Medulla oblongata (tissue), 1 donor: Measurements from ENCODE around the gene BIVM.

Experiments
- DNase-seq: peaks from one replicate; pipeline ENCODE4 v3.0.0-alpha.2; 2015; ENCODE audit errors: extremely low spot score

BIVM gene

DNA sequence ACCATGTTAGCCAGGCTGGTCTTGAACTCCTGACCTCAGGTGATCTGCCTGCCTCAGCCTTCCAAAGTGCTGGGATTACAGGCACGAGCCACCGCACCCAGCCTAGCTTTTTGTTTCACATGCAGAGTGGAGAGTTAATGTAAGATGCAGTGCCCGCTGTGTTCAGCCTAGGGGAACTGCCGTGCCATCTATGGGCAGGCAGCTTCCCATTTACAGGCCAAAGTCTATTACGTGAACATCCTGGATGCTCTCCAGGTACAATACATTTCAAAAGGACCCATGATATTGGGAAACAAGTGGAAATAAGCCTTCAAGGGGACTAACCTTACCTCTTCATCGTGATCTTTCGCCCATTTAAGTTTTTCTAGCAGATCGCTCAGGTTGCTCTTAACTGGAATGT, 10.2 kb upstream of the BIVM start:
- no peak for DNase-seq

DNA sequence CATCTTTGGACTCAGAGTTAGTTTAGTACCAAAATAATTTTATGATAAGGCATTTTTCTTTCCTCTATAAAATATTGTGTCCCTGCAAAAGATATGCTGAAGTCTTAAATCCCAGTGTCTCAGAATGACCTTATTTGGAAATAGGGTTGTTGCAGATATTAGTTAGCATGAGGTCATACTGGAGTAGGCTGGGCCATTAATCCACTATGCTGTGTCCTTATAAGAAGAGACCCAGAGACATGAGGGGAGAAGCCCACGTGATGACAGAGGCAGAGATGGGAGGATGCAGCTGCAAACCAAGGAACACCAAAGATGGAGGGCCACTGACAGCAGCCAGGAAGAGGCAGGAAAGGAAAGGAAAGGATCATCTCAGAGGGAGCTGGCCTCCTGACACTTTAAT, 6.5 kb upstream of the BIVM start:
- DNase-seq = no peak

DNA sequence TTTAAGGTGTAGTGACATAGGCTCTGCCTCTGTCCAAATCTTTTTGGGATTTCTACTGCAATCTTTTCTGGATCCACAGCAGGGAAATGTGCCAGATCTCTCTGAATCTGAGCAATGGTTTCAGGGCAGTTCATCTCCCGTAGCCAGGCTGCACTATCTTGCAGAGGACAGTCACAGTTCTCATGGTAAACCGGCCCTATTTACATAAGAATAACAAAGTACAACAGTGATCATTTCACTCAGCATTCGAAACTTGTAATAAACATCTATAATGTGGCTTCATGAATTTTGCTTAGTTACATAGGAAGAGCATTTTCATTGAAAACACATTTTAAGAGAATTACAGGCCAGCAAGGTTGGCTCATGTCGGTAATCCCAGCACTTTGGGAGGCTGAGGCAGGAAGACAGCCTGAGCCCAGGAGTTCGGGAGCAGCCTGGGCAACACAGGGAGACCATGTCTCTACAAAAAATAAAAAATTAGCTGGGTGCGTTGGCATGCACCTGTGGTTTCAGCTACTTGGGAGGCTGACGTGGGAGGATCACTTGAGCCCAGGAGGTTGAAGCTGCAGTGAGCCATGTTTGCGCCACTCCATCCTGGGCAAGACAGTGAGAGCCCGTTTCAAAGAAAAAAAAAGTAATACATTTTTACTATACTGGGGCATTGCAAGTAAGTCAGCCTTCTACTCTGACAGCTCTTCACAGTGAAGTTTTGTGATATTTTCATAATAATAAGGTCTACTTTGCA, 5.1 kb upstream of the BIVM start:
- DNase-seq = no peak

DNA sequence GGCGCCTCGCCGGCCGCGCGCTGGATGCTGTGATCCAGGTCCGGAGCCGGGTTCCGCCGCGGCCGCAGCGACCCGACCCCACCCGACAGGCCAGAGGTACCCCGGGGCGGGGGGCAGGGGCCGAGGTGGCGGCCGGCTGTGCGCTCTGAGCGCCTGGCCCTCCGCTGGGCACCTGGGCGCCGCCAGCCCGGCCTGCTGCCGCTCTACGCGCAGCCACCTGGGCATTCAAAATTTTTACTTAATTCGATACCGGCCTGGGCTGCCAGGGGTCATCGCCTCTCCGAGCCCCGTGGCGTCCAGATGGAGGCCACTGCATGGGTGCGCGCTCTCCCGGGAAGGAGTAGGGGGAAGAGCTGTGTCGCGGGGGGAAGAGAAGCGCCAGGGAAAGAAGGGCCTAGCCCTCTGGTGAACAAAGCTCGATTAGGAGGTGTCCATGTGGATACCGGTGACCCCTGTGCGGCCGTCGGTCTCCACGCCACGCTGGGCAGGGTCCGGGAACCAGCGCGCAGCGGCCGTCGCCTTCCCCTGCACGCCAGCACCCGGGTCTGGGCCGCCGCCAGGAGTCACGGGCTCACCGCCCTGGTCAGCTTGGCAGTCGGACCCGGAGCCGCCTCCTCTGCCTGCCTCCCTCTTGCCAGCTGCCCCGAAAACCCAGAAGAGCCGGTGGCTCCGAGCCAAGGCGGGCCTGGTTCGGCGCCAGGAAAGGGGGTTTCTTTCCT, 666 bp downstream of the BIVM start:
- peak; percentile 34 for DNase-seq

DNA sequence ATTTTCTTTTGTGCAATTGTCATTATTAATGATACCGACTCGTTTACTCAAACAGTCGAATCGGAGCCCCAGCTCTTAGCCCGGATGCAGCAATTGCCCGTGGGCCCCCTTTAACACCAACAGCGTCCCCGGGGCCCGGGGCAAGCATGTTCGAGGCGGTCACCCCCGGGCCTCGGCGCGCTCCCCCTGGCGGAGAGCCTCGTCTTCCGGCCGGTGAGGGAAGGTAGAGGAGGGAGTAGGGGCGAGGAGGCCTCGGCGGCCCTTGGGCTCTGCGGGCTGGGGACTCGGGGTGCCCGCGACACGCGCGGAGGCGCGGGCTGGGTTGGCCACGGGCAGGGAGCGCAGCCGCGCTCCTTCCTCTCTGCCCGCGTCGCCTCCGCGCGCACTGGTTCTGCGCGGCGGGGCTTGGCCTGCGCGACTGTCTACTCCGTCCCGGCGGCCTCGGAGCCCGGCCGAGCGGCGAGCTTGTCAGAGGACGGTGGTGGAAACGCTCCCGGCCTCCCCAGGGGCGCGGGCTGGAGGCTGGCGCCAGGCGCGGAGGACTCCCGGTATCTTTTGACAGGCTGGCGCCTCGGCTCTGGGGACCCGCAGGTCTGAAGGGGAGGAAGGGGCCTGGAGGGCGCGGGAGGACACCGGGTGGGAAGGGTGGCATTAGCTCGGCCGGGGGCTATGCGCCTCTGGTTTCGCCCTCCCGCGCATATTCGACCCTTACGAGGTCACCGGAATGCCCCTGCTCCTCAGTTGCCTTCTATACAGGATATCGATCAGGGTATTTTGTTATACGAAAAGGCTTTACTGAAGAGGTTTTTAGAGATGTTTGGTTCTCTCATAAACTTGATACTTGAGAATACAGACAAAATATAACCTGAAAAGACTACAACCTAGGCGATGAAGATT, 1.5 kb downstream of the BIVM start:
- DNase-seq = peak; percentile 82

DNA sequence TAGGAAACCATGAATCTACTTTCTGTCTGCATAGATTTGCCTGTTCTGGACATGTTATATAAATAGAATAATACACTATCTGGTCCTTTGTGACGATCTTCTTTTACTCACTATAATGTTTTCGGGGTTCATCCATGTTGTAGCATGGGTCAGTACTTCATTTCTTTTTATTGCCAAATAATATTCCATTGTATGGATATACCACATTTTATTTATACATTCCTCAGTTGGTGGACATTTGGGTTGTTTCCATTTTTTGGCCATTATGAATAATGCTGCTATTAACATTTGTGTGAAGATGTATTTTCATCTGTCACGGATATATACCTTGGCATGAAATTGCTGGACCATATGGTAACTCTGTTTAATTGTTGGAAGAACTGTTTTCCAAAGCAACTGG, 6.8 kb downstream of the BIVM start:
- no peak for DNase-seq

DNA sequence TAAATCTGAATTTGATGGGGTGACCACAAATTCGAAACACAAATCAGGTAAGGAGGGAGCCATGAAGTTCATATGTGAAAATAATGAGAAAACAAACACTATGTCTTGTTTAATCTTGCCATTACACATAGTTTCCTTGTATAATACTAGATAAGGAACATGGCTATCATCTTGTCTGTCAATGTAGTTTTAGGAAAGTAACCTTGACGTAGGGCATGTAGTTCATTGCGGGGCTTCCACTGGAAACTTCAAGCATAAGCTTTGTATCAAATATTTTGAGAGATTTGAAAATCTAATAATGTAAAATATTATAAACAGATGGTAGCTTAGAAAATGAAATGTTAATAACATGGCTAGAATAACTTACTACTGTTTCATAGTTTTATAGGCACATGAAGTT, 8.8 kb downstream of the BIVM start:
- DNase-seq = no peak

DNA sequence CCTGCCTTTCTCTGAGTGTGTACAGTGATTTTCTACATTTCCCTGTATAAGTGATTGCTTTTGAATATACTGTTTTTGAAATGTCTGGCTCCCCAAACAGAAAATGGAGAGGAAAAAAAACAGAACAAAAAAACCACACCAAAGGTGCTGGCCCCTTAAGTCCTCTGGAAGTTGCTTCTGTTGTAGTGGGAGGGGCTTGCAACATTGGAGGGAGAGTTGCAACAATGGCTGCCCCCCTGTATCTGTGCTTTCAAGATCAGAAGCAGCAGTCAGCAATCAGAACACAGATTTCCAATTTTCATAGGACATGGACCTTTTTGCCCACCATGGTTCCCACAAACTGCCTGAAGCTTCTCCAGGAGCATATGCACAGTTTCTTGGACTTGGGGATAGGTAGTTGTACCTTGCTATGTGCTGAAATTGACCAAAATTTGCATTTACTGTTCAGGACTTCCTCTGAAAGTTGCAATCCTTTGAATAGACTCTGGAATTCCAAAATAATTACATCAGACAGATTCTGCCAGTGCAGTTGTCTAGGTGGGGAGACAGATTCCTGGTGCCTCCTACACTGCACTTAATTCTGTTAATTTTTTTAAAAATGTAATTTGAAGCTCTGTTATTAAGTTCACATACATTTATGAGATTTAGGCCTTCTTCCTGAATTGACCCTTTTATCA, 13.8 kb downstream of the BIVM start:
- DNase-seq = no peak

DNA sequence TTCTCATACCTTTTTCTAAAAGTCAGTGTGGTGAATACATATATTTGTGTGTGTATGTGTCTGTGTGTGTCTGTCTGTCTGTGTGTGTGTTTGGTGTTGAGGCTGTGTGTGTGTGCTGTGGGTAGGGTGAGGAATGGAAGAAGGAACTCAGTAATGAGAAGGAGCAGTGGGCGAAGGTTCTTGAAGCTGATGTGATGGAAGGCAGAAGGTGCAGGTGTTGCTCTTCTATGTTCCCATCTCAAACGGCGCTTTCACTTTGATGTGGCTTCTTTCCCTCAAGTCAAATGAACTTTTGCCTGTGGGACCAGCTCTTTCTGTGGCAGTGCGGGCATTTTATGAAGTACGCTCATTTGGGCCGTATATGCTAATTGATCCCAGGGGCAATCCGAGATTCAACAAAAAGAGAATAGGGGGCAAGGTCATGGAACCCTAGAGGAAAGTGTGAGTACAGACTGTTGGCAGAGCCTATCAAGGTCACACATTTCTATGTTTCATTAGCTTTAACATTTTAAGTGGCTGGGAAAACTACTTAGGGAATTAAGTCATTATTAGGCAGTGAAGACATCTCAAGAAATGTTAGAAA, 15.2 kb downstream of the BIVM start:
- DNase-seq = no peak

DNA sequence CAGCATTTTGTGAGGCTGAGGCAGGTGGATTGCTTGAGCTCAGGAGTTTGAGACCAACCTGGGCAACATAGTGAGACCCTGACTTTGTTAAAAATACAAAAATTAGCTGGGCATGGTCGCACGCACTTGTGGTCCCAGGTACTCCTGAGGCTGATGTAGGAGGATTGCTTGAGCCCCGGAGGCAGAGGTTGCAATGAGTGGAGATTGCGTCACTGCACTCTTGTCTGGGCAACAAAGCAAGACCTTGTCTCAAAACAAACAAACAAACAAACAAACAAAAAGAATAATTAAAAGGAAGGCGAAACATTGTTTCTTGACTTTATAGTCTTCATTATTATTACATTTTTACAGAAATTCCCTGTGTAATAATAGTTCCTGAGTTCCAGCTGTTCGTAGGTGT, 15.9 kb downstream of the BIVM start:
- DNase-seq = no peak

DNA sequence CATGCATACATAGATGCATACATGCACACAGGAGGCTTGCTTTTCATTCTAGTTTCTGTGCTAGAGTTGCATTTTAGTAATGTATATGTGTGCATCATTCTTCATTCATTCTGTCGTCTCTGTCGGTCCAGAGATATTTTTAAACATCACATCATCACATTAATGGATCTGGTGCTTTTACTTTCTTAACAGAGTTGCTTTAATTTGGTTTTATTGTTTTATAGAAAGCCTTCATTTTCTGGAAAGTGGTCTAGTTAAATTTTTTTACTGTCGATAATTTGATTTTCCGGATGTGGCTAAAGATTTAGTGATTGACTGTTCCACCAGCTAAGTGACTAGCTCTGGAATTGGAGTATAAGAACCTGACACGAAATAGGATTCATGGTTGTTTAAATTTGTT, 16.9 kb downstream of the BIVM start:
- no peak for DNase-seq

DNA sequence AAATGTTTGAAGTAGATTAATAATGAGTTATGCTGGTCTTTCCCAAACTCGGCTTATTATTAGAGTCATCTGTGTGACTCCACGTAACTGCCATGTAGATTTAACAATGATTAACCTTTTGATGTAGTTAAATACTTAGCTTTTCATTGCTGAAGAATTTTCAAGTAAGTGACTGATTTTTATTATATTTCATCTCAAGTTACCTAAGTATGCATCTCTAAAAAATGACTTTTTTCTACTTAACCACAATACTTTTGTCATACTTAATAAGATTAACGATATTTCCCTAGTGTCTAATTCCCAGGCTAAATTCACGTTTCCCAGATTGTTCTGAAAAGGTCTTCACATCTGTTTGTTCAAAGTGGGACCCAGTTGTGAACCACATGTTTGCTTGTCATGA, 17.8 kb downstream of the BIVM start:
- no peak for DNase-seq

DNA sequence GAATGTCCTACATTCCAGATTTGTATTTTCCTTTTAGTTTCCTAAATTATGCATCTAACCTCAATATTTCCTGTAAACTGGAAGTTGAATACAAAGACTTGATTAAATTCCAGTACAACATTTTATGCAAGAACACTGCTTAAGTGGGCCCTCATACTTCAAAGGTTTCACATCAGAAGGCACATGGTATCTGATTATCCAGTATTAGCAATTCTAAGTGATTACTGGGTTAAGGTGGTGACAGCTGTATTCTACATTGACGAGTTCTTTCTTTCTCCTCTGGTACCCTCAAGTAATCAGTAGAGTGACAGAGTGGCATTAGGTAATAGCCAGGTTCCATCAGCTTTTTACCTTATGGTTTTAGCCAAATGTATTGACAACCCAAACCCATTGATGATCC, 18.3 kb downstream of the BIVM start:
- DNase-seq = no peak

DNA sequence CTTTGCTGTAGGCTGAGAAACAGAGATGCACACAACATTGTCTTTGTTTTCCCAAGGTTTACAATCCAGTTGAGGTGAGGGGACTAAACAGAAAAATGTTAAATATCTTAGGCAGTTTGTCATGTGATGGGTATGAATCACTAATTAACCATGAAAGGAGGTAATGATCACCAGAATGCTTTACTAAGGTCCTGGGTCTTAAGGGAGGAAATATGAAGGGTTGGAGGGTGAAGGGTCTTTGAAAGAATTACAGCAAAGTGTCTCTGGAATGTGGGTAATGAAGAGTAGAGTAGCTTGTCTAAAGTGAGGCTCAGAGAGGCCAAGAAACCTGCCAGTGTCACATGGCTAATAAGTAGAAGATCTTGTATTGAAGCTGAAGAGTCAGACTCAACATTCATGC, 19.0 kb downstream of the BIVM start:
- no peak for DNase-seq

DNA sequence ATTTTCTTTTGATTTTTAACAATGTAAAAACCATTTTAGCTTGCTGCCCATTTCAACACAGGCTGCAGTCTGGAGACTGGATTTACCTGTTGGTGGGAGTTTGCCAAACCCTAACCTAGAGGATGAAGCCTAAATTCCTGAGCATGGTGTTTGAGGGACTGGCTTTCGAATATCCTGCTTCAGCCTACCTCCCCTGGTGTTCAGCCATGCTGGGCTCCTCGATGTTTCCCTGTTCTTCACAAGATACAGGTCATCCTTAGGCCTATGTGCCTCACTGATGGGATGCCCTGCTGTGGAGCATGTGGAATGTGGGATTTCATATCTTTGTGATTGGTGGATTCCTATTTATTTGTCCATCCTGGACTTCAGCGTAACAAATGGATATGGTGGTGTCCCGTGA, 26.5 kb downstream of the BIVM start:
- DNase-seq = no peak

DNA sequence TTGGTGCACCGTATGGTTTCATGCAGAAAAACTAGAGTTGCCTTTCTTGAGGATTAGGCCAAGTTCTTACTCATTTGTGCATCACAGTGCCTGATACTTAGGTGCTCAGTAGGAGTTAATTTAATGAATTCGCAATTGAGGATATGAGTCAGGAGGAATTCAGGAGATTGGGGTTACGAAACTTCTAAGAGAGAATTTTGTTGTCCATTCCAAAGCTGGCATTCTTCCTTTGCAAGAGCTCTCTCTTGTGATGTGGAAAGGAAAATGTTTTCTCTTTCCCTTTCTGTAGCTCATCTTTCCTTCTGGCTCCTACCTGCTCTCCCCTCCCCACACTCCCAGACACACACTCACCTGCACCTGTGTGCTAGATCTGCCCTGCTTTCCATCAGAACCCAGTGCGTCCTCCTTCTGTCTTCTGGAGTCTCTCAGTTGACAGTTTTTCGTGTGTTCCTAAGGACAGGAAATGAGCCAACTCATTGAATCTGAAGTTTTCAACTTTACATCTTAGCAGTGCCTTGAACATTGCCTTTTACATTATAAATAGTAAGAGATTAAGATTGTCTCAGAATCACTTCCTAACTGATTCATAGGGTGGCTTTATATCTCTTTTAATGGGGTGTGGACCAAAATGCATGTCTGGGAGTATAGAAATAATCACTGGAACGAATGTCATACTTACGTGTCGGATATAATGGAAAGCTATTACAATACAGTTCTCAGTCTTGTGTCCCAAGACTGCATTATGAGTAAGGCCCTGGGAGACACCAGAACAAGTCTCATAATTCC, 27.2 kb downstream of the BIVM start:
- no peak for DNase-seq

DNA sequence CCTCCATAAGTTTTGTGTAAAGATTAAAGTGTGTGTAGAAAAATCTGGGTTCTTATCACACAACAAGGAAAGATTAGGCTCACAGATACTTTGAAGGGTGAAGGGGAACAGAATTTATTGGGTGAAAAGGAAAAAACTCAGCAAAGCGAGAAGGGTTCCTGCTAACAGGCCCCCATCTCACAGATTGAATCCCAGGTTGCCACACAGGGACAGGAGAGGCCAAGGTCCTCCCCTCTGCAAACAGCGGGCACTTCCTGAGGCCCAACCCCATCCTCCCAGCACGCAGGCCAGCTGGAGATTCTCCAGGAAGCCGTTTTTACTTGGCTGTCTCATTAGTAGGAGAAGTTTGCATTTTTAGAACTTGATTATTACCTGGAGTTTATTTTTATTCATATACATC, 31.7 kb downstream of the BIVM start:
- no peak for DNase-seq

DNA sequence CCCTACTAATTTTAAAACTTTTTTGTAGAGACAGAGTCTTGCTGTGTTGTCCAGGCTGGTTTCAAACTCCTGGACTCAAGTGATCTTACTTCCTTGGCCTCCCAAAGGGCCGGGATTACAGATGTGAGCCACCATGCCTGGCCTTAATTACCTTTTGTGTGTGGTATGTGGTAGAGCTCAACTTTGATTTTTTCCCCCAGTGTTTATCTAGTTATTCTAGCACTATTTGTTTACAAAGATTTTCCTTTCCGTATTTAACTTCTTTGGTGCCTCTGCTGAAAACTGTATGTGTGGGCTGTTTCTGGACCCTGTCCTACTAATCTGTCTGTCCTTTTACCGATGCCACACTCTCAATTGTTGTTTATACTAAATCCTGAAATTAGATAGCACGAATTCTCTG, 37.6 kb downstream of the BIVM start:
- no peak for DNase-seq

DNA sequence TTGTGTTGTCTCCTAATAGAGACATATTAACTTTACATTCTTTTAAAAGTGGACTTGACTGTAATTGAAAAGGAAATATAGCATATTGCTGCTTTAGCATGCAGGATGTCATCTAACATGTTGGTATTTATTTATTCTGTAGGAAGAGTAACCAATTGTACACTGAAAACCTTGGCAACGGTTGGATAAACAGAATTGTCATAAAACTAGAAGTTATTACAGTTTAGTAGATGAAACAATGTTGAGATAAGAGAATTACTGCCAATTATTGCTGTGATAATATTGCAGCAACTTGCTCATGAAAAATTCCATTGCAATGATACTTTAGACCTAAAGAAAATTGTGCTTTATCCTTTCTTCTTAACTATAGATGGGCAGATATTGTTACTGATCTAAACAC, 39.4 kb downstream of the BIVM start:
- DNase-seq = no peak

DNA sequence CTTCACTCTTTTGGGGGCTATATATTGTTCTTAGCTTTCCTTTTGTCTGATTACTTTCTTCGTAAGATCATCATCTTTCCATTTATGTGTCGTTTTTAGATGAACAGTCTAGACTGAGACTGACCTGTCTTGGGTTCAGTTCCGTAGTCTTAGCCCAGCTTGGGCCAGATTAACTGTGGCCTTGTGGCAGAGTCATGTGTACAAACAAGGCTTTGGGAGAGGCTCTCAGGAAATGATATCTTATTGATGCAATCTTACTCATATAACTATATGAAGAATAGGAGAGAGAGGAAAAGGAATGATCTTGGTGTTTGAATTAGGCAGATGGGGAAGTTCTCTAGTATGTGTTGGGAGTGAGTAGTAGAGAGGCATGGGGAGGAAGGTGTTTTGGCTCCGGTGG, 40.1 kb downstream of the BIVM start:
- DNase-seq = no peak

DNA sequence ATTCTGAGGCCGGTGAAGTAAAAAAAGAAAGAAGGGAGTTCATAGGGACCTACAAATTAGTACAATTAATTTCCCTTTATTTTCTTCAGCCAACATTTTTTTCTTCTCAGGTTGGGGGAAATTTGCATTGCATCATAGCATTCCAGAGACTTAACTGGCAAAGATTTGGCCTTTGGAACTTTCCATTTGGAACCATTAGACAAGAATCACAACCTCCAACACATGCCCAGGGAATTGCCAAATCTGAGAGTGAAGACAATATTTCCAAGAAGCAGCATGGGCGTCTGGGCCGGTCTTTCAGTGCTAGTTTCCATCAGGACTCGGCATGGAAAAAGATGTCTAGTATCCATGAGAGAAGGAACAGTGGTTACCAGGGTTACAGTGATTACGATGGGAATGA, 40.5 kb downstream of the BIVM start:
- no peak for DNase-seq
